ENCODE data around the gene TRIM41. TPM values are rescaled to one million over a fixed set of nuclear protein-coding genes. Genes with fewer than 3 reads are reported as not detected.

Gene TRIM41
- total RNA-seq, 1 experiment from 2014 or later = 17.9 TPM

Other genes with a start within 250 kb of the TRIM41 start
- not detected in 2 replicates for gene BTNL3, start 234.4 kb upstream of the TRIM41 start, total RNA-seq (2014; rRNA removed; shearing (Covaris generic); ENCODE audit: low replicate concordance)
- gene BTNL9, start 183.0 kb upstream of the TRIM41 start, total RNA-seq (2014; rRNA removed; shearing (Covaris generic); ENCODE audit: low replicate concordance) = not detected in 2 replicates
- gene OR2V1, start 92.1 kb upstream of the TRIM41 start, total RNA-seq (2014; rRNA removed; shearing (Covaris generic); ENCODE audit: low replicate concordance) = not detected in 2 replicates
- gene OR2V2, start 75.7 kb upstream of the TRIM41 start, total RNA-seq (2014; rRNA removed; shearing (Covaris generic); ENCODE audit: low replicate concordance) = not detected in 2 replicates
- 56.2 and 62.2 TPM in 2 replicates for gene TRIM7, start 18.1 kb upstream of the TRIM41 start, total RNA-seq (2014; rRNA removed; shearing (Covaris generic); ENCODE audit: low replicate concordance)
- 4,377 and 4,541 TPM in 2 replicates for gene RACK1, start 20.6 kb downstream of the TRIM41 start, total RNA-seq (2014; rRNA removed; shearing (Covaris generic); ENCODE audit: low replicate concordance)
- gene TRIM52, start 37.9 kb downstream of the TRIM41 start, total RNA-seq (2014; rRNA removed; shearing (Covaris generic); ENCODE audit: low replicate concordance) = 1.3 and 12.9 TPM in 2 replicates
- gene OR4F3, start 144.0 kb downstream of the TRIM41 start, total RNA-seq (2014; rRNA removed; shearing (Covaris generic); ENCODE audit: low replicate concordance) = not detected in 2 replicates